Cortex of kidney (tissue), 1 donor: ENCODE data around the gene HIPK3.
"Not testable (repeated sequence)": the region's sequence is repeated elsewhere in the genome, so short reads cannot be mapped to it uniquely, and the experiment has no call there.

Source experiments
- DNase-seq: peaks from one replicate; lab custom pipeline; 2025; lab: John Stamatoyannopoulos, UW

The HIPK3 gene

DNA sequence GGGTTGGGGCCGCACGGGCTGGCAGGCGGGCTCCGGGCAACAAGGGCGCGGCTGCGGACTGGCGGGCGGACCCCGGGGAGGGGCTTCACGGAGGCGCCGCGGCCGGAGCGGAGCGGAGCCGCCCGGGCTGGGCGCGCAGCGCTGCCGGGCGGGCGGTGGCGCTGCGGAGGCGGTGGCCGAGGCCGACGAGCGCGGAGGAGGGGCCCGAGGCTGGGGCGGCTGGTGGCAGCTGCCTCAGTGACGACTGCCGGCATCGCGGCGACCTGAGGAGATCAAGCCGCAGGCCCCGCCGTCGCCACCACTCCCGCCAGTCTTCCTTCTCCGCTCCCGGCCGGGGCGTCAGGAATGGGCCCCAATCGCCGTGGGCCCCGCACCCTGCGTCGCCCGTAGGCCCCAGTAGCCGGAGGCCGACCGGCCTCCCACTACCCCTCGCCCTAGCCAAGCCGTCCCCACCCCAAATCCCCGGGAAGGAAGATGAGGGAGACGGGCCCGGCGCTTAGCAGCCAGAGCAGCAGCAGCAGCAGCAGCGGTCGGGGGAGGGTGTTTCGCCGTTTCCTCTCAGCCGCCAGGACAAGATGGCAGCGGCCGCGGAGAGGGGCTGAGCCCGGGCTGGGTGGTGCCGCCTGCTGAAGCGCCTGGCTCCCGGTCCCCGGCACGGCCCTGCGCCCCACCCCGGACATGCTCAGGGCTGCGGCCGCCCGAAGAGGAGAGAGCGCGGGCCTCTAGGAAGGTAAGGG, at the start of gene HIPK3:
TSS of gene HIPK3 (plus strand) at position 222 of the 737 bp plus-strand sequence.
- DNase-seq, result no peak

- no peak for DNase-seq
Measured at GRCh38 chr11:33207408-33207985, 49.7 kb upstream of the HIPK3 start.

DNA sequence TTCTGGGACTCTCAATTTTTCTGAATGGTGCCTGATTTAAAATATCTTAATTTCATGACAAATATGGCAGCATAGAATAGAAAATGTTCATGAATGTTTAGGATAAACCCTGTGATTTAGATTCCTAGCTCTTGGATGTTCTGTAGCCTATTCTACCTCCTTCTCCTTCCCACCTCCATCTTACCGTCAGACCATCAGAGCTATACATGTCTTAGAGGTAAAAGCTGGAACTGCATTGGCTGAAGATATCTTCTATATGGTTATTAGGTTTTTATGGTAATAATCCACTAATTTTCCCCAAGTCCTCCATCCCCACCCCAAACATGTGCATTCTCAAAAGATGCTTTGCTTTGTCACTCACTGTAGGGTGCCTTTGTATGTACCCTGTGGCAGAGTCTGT, 49.0 kb upstream of the HIPK3 start:
- no peak for DNase-seq

- no peak for DNase-seq
Measured at GRCh38 chr11:33211153-33211552, 46.0 kb upstream of the HIPK3 start.

DNA sequence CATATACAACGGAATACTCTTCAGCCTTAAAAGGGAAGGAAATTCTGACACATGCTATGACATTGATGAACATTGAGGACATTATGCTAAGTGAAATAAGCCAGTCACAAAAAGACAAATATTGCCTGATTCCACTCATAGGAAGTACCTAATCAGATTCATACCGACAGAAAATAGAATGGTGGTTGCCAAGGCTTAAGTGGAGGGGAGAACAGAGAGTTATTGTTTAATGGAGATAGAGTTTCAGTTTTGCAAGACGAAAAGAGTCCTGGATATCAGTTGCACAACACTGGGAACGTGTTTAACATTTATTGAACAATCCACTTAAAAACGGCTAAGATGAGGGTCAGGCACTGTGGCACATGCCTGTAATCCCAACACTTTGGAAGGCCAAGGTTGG, 45.6 kb upstream of the HIPK3 start:
- no peak for DNase-seq

GRCh38 chr11:33214187-33214586, 43.0 kb upstream of the HIPK3 start:
- DNase-seq, result no peak

DNA sequence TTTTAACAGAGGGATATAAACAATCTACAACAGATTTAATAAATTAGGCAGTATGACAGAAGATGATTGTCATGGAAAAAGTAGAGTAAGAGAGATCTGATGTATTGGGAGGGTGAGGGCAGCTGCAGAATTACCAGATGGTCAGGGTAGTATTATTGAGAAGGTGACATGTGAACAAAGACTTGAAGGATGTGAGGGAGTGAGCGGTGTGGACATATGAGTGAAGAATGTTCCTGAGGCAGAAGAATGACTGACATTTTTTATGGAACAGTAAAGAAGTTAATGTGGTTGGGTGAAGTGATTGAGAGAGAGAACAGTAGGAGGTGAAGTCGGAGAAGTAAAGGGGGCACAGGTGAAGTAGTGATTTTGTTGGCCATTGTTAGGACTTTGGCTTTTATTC, 42.4 kb upstream of the HIPK3 start:
- DNase-seq, result no peak

DNA sequence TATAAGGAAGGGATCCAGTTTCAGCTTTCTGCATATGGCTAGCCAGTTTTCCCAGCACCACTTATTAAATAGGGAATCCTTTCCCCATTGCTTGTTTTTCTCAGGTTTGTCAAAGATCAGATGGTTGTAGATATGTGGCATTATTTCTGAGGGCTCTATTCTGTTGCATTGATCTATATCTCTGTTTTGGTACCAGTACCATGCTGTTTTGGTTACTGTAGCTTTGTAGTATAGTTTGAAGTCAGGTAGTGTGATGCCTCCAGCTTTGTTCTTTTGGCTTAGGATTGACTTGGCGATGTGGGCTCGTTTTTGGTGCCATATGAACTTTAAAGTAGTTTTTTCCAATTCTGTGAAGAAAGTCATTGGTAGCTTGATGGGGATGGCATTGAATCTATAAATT, 40.5 kb upstream of the HIPK3 start:
- not testable (repeated sequence) for DNase-seq

DNA sequence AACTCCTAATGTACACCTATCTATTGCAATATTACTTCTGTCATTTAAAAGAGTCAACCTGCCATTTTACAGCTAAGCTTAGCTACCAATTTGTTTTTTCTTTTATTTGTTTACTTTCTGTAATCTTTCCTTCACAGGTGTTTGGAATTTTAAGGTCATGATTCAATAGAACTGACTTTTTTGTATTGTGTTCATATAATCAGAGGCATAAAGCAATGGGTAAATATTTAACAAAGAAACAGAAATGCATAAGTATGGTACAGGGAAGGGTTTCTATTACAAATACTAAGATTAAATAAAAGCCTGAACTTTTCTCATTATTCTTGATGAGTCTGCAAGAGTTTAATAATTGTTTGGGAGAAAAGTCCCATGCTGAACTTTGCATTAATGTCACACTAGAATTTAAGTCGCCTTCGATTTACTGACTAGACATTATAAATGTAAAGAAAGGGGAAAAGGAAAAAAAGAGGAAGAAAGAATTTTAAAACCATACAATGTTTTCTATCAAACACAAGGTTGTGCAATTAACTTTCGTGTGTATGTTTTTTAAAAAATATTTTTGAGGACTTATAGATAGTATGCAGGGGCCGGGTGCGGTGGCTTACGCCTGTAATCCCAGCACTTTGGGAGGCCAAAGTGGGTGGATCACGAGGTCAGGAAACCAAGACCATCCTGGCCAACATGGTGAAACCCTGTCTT, 35.0 kb upstream of the HIPK3 start:
- DNase-seq, result no peak

DNA sequence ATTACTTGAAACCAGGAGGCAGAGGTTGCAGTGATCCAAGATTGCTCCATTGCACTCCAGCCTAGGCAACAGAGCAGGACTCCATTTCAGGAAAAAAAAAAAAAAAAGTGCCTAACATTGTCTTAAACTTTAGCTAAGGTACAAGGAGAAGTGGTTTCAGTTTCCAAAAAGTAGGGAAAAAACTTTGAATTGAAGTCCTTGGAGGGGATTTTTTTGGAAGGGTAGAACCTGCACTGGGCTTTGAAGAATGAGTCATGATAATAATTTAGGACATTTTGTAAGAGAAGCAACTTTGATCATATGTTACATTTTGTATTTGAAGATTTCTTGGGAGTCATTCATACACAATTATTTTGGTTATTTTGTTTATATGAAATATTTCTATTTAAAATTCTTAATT, 31.8 kb upstream of the HIPK3 start:
- DNase-seq, result no peak

- DNase-seq, result no peak
Measured at GRCh38 chr11:33227578-33228261, 29.5 kb upstream of the HIPK3 start.

- DNase-seq, result no peak
Measured at GRCh38 chr11:33234397-33235190, 22.6 kb upstream of the HIPK3 start.

- DNase-seq, result no peak
Measured at GRCh38 chr11:33237039-33237597, 20.1 kb upstream of the HIPK3 start.

DNA sequence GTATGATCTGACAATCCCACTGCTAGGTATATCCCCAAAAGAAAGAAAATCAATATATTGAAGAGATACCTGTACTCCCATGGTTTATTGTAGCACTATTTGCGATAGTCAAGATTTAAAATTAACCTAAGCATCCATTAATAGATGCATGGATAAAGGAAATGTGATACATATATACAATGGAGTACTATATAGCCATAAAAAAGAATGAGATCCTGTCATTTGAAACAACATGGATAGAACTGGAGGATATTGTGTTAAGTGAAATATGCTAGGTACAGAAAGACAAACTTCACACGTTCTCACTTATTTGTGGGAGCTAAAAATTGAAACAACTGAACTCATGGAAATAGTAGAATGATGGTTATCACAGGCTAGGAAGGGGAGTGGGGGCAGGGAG, 14.6 kb upstream of the HIPK3 start:
- no peak for DNase-seq

- DNase-seq, result not testable (repeated sequence)
Measured at GRCh38 chr11:33243654-33244053, 13.5 kb upstream of the HIPK3 start.

GRCh38 chr11:33248416-33248971, 8.7 kb upstream of the HIPK3 start:
- no peak for DNase-seq

DNA sequence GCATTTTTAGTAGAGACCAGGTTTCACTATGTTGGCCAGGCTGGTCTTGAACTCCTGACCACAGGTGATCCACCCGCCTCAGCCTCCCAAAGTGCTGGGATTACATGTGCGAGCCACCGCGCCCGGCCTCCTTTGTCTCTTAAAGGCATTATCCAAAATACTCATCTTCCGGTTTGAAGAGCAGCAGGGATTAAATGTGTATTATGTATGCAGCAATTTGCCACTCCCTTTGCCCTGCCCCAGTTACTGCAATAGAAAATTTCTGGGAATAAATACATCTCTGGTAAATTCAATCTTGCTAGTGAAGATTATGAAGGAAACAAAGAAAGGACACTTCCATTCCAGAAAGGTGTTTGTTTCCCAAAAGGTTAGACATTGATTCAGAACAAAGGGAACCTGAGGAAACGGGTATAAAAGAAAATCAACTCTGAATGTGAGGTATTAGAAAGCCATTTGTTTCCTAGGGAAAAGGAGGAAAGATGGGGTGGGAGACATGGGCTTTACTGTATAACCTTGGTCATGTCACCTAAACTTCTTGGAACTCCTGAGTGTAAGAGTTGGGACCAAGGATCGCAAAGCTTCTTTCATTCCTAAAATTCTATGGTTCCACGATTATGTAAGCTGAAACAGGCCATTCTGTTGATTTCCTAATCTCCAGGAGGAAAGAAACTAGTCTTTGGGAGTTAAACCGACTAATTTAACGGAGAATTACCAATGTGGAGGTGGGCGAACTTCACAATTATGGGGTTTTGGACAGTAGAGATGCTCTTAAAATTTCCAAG, 959 bp upstream of the HIPK3 start:
- no peak for DNase-seq

- no peak for DNase-seq
Measured at GRCh38 chr11:33256813-33257159, 395 bp upstream of the HIPK3 start.

GRCh38 chr11:33257897-33258630, 883 bp downstream of the HIPK3 start:
- DNase-seq, result no peak
